HepG2 (cell line): ENCODE results near the gene CEP128. TPM values are rescaled to one million over a fixed set of nuclear protein-coding genes. Genes with fewer than 3 reads are reported as not detected.

Experiments
- ATAC-seq: fragments of 200-7000 bp; cut with Tn5 transposase; 3 replicates; pipeline ENCODE4 v1.9.1; 2020; ENCODE audit warnings: mild to moderate bottlenecking, moderate library complexity
- BruUV-seq: library from RNA; stranded (reverse); fragments of 400-500 nt; replicated peaks from 2 replicates; lab custom pipeline; 2021; lab: Mats Ljungman, UMichigan
- CTCF ChIA-PET: fragments of 300-600 bp; formaldehyde crosslinking; extraction: SDS; loops from one replicate; lab custom pipeline; 2021; ENCODE audit warnings: low total read pairs, inconsistent platforms, low intra/inter-chr PET ratio; lab: Yijun Ruan, JAX
- POLR2A ChIA-PET: fragments of 350-600 bp; sonication (Branson Sonifier 250); formaldehyde crosslinking; loops from one replicate; lab custom pipeline; 2020; ENCODE audit warnings: antibody characterized with exemption, inconsistent platforms; lab: Yijun Ruan, JAX
- DNase-seq: peaks from one replicate; pipeline ENCODE4 v3.0.0-alpha.2; 2015; ENCODE audit warnings: low spot score
- FAIRE-seq: peaks from 3 replicates; lab custom pipeline; 2011; peaks lifted over from hg19 to GRCh38; lab: Jason Lieb, UNC
- H2AFZ ChIP-seq: one replicate; pipeline ENCODE4 v1.6.1; 2011; ENCODE audit warnings: low read length, inconsistent platforms
- H3K27ac ChIP-seq: fragments of 300-600 bp; 3 replicates; pipeline ENCODE4 v1.8.0; 2011; ENCODE audit warnings: mixed run types, mild to moderate bottlenecking, mixed read lengths, low read length, inconsistent platforms; ENCODE audit not compliant: insufficient read depth; ENCODE audit errors: extremely low read length
- H3K27me3 ChIP-seq, 2 experiments: fragments of 200-600 bp in 1 of 2; 2 replicates in 1 of 2; 3 replicates in 1 of 2; pipeline versions ENCODE4 v1.6.0 to v1.8.0; 2011; ENCODE audit warnings: low read length in 2 of 2, mild to moderate bottlenecking in 2 of 2, moderate library complexity in 2 of 2, inconsistent platforms in 1 of 2; ENCODE audit not compliant: insufficient read depth in 2 of 2, control insufficient read depth in 1 of 2
- H3K36me3 ChIP-seq, 2 experiments: fragments of 200-600 bp in 1 of 2; replicated peaks in 1 of 2; 2 replicates in 1 of 2; 3 replicates in 1 of 2; pipeline versions ENCODE4 v1.5.1 to v1.8.0; 2011; ENCODE audit warnings: low read length in 2 of 2, inconsistent platforms in 1 of 2; ENCODE audit not compliant: insufficient read depth in 2 of 2, control insufficient read depth in 1 of 2
- H3K4me1 ChIP-seq: 2 replicates; pipeline ENCODE4 v1.5.1; 2012; ENCODE audit warnings: low read length, inconsistent platforms; ENCODE audit not compliant: insufficient read depth
- H3K4me2 ChIP-seq: 2 replicates; pipeline ENCODE4 v1.6.0; 2011; ENCODE audit warnings: low read depth, low read length, inconsistent platforms
- H3K4me3 ChIP-seq, 3 experiments: fragments of 200-600 bp in 1 of 3; sonication (generic), shearing (Covaris generic) in 1 of 3; replicated peaks in 1 of 3; 2 replicates each; pipeline ENCODE4 v1.5.1; 2011 to 2016; ENCODE audit warnings: low read length in 3 of 3, inconsistent platforms in 2 of 3, low read depth in 2 of 3, mild to moderate bottlenecking in 2 of 3, control low read depth in 1 of 3, mixed read lengths in 1 of 3; ENCODE audit not compliant: insufficient read depth in 1 of 3
- H3K79me2 ChIP-seq: one replicate; pipeline ENCODE4 v1.6.1; 2011; ENCODE audit warnings: low read length, inconsistent platforms; ENCODE audit not compliant: insufficient read depth
- H3K9ac ChIP-seq: 2 replicates; pipeline ENCODE4 v1.6.0; 2011; ENCODE audit warnings: mild to moderate bottlenecking, low read depth, low read length, inconsistent platforms; ENCODE audit not compliant: insufficient read depth
- H3K9me3 ChIP-seq: 2 replicates; pipeline ENCODE4 v1.5.1; 2012; ENCODE audit warnings: mild to moderate bottlenecking, low read length
- H4K20me1 ChIP-seq: 2 replicates; pipeline ENCODE4 v1.6.0; 2011; ENCODE audit warnings: inconsistent platforms, mild to moderate bottlenecking, low read length, moderate library complexity; ENCODE audit not compliant: insufficient read depth
- BHLHE40 ChIP-seq: IDR thresholded peaks from 2 replicates; pipeline ENCODE4 v1.6.1; 2011; ENCODE audit warnings: low read length, improper control_type of control experiment
- LCORL ChIP-seq, 2 experiments: fragments of 450-650 bp in 1 of 2; sonication (generic) in 1 of 2; formaldehyde crosslinking in 1 of 2; IDR thresholded peaks; 2 replicates each; pipeline versions ENCODE4 v1.5.0 to v1.6.1; 2017 to 2020; ENCODE audit warnings: antibody characterized with exemption in 1 of 2, missing genetic modification reagents in 1 of 2
- TMF1 ChIP-seq: sonication (generic); formaldehyde crosslinking; IDR thresholded peaks from 2 replicates; pipeline ENCODE4 v1.8.1; 2022; ENCODE audit warnings: low read depth, missing genetic modification reagents
- ZNF317 ChIP-seq: sonication (generic); formaldehyde crosslinking; IDR thresholded peaks from 2 replicates; pipeline ENCODE4 v1.5.0; 2020; ENCODE audit warnings: mild to moderate bottlenecking, missing genetic modification reagents
- ZNF598 ChIP-seq: sonication (generic); formaldehyde crosslinking; IDR thresholded peaks from 2 replicates; pipeline ENCODE4 v1.5.1; 2020; ENCODE audit warnings: mild to moderate bottlenecking, missing genetic modification reagents, borderline replicate concordance
- ZNF782 ChIP-seq: sonication (generic); formaldehyde crosslinking; IDR thresholded peaks from 2 replicates; pipeline ENCODE4 v1.4.0; 2020; ENCODE audit warnings: missing genetic modification reagents, mild to moderate bottlenecking, borderline replicate concordance
- ZNF878 ChIP-seq: sonication (generic); formaldehyde crosslinking; IDR thresholded peaks from 2 replicates; pipeline ENCODE4 v1.8.1; 2023; ENCODE audit warnings: mild to moderate bottlenecking, missing genetic modification reagents, moderate library complexity
- in situ Hi-C: cut with HindIII; loops from 2 replicates; pipeline ENCODE4 v1.10.0; 2017; ENCODE audit warnings: low pct_unique_long_range_greater_than_20kb; ENCODE audit not compliant: extremely low pct_ligation_motif_present
- intact Hi-C: fragments of 100-400 bp; cut with micrococcal nuclease; formaldehyde crosslinking; loops from one replicate; pipeline ENCODE4 v1.10.0; 2022; ENCODE audit not compliant: unreplicated experiment
- polyA plus RNA-seq, 8 experiments: library from polyadenylated mRNA; depleted of rRNA in 3 of 8; stranded (reverse) in 7 of 8; unstranded in 1 of 8; fragments of >200 nt; fragmentation: Illumina TruSeq in 4 of 8; extraction: Trizol in 4 of 8; gene quantifications; 2 replicates each; pipeline versions ENCODE4 v1.2.1 to v1.2.3, GENCODE V29; 2011 to 2016; ENCODE audit warnings: low read depth in 4 of 8, missing spikeins in 1 of 8, mixed read lengths in 1 of 8; ENCODE audit not compliant: insufficient read depth in 1 of 8
- total RNA-seq, 5 experiments: library from RNA; depleted of rRNA; stranded (reverse); fragments of >200 nt; fragmentation: Illumina TruSeq; extraction: Trizol; gene quantifications; 2 replicates each; pipeline ENCODE4 v1.2.3, GENCODE V29; 2016; ENCODE audit warnings: low read depth in 1 of 5
- TF ChIP-seq, protein P1 (sequence below): sonication (generic); formaldehyde crosslinking; IDR thresholded peaks from 2 replicates; pipeline ENCODE4 v1.4.0; 2020; ENCODE audit warnings: missing genetic modification reagents
- TF ChIP-seq, protein P2 (sequence below): sonication (generic); formaldehyde crosslinking; IDR thresholded peaks from 2 replicates; pipeline ENCODE4 v1.5.1; 2020; ENCODE audit warnings: mild to moderate bottlenecking, missing genetic modification reagents
- TF ChIP-seq, protein P3 (sequence below): sonication (generic); formaldehyde crosslinking; IDR thresholded peaks from 2 replicates; pipeline ENCODE4 v1.4.0; 2020; ENCODE audit warnings: mild to moderate bottlenecking, missing genetic modification reagents
- TF ChIP-seq, protein P4 (sequence below): sonication (generic); formaldehyde crosslinking; IDR thresholded peaks from 2 replicates; pipeline ENCODE4 v1.5.0; 2020; ENCODE audit warnings: missing genetic modification reagents

CEP128 gene
- total and polyA plus RNA-seq, 2 of the 13 experiments (the other 11 are each of a cell fraction or from before 2014, with no cell fraction given): 1.3 to 7.5 TPM

DNA sequence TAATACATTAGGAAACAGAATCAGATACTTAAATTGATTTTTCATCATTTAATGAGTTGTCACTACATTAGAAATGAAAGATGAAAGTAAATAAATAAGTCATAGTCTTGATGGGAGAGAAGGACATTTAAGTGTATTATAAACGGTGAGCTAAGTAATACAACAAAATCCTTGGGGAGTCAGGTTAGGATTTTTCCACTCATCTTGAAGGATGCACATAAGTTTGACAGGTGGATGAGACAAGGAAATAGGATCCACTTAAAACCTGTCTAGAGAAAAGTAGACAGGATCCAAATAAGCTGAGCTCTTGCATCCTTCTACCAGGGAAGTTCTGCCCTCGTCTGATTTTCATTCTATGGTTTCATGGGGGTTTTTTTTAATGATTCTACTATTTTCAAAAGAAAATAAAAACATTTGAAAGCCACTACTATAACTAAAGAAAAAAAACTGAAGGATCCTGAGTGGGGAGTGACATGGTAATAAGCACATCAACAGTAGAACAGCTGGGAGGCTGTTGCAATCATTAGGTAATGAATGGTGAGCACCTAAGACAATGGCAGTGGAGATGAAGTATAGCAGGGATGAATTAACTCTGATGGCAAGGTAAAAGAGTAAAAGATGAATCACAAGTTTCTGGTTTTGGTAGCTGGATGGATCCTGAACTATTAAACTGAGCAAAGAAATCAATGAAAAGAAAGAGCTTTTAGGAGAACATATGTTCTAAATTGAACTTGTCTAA is 17.0 kb downstream of the CEP128 start (continued):
- TF ChIP-seq, protein P1, sequence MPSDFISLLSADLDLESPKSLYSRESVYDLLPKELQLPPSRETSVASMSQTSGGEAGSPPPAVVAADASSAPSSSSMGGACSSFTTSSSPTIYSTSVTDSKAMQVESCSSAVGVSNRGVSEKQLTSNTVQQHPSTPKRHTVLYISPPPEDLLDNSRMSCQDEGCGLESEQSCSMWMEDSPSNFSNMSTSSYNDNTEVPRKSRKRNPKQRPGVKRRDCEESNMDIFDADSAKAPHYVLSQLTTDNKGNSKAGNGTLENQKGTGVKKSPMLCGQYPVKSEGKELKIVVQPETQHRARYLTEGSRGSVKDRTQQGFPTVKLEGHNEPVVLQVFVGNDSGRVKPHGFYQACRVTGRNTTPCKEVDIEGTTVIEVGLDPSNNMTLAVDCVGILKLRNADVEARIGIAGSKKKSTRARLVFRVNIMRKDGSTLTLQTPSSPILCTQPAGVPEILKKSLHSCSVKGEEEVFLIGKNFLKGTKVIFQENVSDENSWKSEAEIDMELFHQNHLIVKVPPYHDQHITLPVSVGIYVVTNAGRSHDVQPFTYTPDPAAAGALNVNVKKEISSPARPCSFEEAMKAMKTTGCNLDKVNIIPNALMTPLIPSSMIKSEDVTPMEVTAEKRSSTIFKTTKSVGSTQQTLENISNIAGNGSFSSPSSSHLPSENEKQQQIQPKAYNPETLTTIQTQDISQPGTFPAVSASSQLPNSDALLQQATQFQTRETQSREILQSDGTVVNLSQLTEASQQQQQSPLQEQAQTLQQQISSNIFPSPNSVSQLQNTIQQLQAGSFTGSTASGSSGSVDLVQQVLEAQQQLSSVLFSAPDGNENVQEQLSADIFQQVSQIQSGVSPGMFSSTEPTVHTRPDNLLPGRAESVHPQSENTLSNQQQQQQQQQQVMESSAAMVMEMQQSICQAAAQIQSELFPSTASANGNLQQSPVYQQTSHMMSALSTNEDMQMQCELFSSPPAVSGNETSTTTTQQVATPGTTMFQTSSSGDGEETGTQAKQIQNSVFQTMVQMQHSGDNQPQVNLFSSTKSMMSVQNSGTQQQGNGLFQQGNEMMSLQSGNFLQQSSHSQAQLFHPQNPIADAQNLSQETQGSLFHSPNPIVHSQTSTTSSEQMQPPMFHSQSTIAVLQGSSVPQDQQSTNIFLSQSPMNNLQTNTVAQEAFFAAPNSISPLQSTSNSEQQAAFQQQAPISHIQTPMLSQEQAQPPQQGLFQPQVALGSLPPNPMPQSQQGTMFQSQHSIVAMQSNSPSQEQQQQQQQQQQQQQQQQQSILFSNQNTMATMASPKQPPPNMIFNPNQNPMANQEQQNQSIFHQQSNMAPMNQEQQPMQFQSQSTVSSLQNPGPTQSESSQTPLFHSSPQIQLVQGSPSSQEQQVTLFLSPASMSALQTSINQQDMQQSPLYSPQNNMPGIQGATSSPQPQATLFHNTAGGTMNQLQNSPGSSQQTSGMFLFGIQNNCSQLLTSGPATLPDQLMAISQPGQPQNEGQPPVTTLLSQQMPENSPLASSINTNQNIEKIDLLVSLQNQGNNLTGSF: no peak
- TF ChIP-seq ZNF782 (CRISPR knock-in tag) (no peak), LCORL (IDR thresholded peaks at IDR 0.05) (no peak), LCORL (CRISPR knock-in tag; IDR thresholded peaks at IDR 0.05) (no peak)

DNA sequence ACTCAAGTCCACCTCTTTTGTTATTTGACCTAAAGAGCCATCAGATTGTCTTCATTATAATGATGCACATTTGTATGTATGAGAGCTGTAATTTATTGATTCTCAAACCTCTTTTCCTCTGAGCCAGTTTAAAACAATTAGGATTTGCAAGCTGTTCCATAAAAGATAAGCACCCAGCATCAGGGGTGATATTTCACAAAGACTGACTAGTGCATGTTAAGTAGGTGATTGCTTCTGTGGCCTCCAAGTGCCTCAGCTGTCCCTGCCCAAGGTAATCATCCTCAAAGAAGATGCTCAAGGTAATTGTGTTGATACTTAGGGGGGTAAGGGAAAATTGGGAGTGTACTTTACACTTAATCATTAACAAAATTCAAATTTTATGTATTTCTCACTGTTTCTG is 18.2 kb downstream of the CEP128 start:
- ChIA-PET CTCF (no interaction called here), POLR2A (no interaction called here)
- Histone ChIP-seq H3K27ac (no peak overlapping the region), H3K79me2 (no peaks in the 10 kb centered on the region), H3K36me3 (no peaks in the 10 kb centered on the region), H3K9me3 (no peaks in the 10 kb centered on the region), H3K4me1 (no peaks in the 10 kb centered on the region), H3K4me3 (no peak overlapping the region), H3K27me3 (no peaks in the 10 kb centered on the region), H2AFZ (no peak overlapping the region), H3K4me2 (no peak overlapping the region), H3K9ac (no peak overlapping the region), H4K20me1 (no peaks in the 10 kb centered on the region)
- no TSS peak for BruUV-seq
- ATAC-seq (no peak), DNase-seq (no peak), FAIRE-seq (no peak)
- intact Hi-C loops: no loop called here
- in situ Hi-C loops: no loop called here
- TF ChIP-seq ZNF317 (CRISPR knock-in tag): no peak
- TF ChIP-seq, protein P2, sequence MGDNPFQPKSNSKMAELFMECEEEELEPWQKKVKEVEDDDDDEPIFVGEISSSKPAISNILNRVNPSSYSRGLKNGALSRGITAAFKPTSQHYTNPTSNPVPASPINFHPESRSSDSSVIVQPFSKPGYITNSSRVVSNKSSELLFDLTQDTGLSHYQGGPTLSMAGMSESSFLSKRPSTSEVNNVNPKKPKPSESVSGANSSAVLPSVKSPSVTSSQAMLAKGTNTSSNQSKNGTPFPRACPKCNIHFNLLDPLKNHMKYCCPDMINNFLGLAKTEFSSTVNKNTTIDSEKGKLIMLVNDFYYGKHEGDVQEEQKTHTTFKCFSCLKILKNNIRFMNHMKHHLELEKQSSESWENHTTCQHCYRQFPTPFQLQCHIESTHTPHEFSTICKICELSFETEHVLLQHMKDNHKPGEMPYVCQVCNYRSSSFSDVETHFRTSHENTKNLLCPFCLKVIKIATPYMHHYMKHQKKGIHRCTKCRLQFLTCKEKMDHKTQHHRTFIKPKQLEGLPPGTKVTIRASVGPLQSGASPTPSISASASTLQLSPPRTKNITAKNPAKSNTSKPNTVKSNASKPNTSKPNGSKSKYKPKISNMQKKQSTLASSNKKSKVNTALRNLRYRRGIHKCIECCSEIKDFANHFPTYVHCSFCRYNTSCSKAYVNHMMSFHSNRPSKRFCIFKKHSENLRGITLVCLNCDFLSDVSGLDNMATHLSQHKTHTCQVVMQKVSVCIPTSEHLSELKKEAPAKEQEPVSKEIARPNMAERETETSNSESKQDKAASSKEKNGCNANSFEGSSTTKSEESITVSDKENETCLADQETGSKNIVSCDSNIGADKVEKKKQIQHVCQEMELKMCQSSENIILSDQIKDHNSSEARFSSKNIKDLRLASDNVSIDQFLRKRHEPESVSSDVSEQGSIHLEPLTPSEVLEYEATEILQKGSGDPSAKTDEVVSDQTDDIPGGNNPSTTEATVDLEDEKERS (CRISPR knock-in tag): no peak
- TF ChIP-seq, protein P3, sequence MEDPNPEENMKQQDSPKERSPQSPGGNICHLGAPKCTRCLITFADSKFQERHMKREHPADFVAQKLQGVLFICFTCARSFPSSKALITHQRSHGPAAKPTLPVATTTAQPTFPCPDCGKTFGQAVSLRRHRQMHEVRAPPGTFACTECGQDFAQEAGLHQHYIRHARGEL (CRISPR knock-in tag): no peak
- no peak for TF ChIP-seq BHLHE40
- TF ChIP-seq, protein P4, sequence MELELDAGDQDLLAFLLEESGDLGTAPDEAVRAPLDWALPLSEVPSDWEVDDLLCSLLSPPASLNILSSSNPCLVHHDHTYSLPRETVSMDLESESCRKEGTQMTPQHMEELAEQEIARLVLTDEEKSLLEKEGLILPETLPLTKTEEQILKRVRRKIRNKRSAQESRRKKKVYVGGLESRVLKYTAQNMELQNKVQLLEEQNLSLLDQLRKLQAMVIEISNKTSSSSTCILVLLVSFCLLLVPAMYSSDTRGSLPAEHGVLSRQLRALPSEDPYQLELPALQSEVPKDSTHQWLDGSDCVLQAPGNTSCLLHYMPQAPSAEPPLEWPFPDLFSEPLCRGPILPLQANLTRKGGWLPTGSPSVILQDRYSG (CRISPR knock-in tag): no peak
- no peak for TF ChIP-seq TMF1 (CRISPR knock-in tag)
- no peak for TF ChIP-seq ZNF878 (CRISPR knock-in tag)
- TF ChIP-seq ZNF598: no peak
